HG02970 (cell line): Measurements from ENCODE around the gene GNAO1.

Experiments
- ATAC-seq: cut with Tn5 transposase; IDR thresholded peaks from one replicate; pipeline ENCODE4 v1.9.1; 2021; ENCODE audit warnings: mild to moderate bottlenecking, moderate library complexity, moderate number of reproducible peaks; ENCODE audit not compliant: unreplicated experiment, low FRiP score

The GNAO1 gene

GRCh38 chr16:56344518-56345405 is 153.5 kb downstream of the GNAO1 start:
- ATAC-seq, result no peak

GRCh38 chr16:56345406-56346050 is 154.2 kb downstream of the GNAO1 start:
- no peak for ATAC-seq

GRCh38 chr16:56346131-56346890 is 155.0 kb downstream of the GNAO1 start:
- ATAC-seq, result no peak

DNA sequence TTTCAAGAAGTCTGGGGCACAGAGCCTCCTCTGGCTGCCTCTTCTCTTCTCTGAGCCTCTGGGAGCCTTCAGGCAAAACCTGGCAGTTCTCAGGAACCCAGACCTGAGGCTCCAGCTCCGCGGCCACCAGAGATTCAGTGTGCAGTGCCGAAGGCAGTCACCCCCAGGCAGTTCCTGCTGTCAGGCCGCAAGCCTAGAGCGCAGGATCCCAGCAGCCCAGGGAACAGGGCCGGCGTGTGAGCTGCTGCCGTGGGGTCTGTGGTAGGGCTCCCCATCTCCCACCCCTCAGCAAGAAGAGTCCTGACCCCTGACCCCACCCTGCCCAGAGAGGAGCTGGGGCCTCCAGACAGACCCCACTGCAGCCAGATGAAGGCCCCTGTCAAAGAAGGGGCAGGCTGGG is 155.9 kb downstream of the GNAO1 start:
- ATAC-seq, result no peak

DNA sequence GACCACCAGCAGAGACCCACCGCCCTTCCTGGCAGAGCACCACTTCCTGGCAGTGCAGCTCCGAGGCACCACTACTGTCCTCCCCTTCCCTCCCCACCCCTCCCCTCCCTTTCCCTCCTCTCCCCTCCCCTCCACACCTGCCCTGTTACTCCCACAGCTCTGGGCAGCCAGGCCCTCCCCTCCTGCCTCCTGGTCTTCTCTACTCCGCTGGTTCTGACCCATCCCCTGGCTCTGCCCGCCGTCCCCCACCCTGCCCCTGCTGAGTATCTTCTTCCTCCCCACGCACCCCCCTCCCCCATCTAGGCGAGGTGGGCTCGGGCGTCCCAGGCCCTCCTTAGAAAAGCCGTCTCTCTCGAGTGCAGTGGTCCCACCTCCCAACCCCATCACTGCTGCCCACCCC is 156.4 kb downstream of the GNAO1 start:
- ATAC-seq, result no peak

DNA sequence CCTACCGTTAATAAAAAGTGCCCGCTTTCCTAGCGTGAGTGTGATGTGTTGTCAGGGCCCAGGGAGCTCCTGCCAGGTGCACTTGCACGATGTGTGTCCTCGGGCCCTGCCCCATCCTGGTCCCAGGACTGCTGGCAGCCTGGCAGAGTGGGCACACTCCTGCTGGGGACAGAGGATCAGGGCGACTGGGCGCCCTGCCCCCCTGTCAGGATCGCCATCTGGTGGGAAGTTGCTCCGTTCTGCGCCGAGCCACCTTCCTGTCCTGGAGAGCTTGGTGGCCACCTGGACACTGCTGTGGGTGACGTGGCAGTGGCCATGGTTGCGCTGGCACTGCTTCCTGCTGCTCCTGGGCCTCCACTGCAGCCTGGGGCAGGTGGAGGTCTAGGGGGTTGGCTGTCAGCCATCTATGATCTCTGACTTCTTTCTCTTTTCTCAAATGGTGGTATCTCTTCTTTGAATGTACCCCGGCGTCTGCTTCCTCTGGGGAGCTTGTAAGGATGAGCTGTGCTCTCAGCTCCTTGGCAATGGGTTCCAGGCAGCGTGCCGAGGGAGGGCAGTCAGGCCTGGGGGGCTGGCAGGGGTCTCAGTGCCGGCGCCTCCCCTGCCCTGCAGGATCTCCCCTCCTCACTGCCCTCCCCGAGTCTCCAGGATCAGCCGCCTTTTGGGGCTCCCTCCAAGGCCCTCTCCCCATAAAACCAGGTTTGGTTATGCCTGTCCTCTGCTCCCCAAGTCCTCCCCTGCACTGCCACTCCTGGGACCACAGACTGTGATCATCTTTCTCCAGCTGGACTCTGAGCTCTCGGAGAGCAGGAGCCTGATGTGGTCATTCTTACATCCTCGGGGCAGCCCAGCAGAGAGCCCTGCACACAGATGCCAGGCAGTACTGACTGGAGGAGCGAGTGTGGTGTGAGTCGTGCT is 157.1 kb downstream of the GNAO1 start:
- ATAC-seq, result no peak

DNA sequence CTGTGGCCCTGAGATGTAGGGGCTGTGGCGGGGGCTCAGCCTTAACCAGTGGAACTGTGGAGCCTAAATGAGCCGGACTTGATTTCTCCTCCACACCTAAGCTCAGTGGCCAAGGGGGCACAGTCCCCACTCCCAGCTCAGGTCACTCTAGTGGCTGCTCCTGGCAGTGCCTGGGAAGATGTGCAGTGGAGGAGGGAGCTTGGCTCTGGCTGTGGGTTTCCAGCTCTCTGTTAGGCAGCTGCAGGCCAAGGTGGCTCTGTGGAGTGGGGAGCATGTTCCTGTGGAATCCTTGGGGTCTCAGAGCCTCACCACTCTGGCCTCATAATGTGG is 157.8 kb downstream of the GNAO1 start:
- no peak for ATAC-seq

- ATAC-seq, result no peak
Observed at GRCh38 chr16:56349711-56350161, 158.4 kb downstream of the GNAO1 start.

DNA sequence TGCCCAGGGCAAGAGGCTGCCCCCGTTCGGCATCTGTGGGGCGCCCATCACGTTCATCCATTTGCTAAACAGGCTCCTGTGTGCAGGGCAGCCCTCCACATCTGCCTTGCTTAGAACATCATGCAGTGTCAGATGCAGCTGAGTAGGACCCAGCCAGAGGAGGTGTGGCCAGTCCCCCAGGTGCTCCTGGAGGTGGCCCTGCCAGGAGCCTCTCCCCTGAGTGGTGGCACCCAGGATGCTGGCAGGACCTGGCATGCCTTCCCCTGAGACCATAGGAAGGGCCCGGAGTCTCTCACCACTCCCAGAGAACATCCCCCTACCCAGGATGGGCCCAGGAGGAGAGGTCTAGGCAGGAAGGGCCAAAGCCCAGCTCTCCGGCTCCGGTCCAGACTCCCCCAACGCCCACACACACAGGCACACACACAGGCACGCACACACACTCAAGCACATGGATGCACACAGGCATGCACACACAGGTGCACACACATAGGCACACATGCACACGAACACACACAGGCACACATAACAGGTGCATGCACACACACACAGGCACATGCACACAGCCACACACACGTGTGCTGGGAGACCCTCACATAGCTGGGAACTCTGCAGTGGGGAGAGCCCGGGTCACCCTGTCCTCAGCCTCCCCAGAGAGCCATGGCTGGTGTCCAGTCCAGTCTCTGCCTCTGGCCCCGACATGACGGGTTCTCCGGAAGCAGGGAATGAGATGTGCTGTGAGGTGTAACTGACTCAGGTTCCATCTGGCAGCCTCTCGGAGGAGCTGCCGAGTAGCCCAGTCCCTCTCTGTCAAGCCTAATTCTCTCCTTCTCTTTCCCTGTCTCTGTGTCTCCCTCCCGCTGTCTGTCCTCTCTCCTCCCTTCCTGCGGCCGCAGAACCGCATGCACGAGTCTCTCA is 159.5 kb downstream of the GNAO1 start:
- no peak for ATAC-seq

DNA sequence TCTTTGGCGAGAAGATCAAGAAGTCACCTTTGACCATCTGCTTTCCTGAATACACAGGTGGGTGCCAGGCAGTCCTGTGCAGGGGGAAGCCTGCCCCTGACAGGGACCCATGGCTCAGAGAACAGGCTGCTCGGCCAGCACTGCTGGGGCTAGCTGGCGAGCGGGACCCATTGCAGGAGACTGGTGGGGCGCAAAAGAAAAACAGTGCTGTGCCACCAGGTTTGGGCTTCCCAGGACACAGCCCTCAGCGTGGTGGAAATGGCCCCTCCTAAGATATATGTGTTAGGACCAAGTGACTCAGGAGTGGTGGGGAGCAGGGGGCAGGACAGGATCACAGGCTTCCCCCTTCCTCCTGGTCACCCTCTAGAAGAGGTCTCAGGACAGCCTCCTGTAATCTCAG is 160.2 kb downstream of the GNAO1 start:
- ATAC-seq, result no peak

DNA sequence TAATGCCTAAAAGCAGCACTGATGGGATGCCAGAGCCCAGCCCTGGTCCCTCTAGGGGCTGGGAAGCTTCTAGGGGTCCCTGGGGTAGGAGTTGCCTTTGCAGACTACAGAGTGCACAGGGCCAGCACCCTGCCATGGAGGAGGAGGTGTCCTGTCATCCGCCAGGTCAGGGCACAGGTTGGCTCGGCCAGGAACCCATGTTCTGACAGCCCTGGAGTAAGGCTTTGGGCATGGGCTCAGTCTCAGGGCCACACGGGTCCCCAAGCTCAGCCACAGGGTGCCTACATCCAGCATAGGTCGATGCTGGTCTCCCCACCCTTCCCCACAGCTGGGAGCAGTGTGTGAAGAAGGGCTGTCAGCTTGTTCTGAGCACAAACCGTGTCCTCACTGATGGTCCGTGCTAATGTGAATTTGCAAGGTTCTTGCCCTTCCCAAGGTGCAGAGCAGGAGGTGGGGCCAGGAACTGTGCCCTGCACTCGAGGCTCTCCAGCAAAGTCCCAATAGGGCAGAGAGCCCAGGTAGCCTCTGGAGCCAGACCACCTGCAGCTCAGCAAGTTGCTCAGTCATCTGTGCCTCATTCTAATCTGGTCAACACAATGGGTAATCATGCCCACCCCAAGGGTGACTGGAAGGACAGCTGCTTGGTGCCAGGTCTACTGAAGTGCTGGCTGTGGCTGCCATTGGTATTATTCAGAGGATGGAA is 161.2 kb downstream of the GNAO1 start:
- no peak for ATAC-seq

- no peak for ATAC-seq
Observed at GRCh38 chr16:56353054-56353921, 162.0 kb downstream of the GNAO1 start.

- no peak for ATAC-seq
Observed at GRCh38 chr16:56354016-56354415, 162.7 kb downstream of the GNAO1 start.

GRCh38 chr16:56354746-56355145 is 163.5 kb downstream of the GNAO1 start:
- no peak for ATAC-seq

GRCh38 chr16:56355221-56355620 is 163.9 kb downstream of the GNAO1 start:
- no peak for ATAC-seq

DNA sequence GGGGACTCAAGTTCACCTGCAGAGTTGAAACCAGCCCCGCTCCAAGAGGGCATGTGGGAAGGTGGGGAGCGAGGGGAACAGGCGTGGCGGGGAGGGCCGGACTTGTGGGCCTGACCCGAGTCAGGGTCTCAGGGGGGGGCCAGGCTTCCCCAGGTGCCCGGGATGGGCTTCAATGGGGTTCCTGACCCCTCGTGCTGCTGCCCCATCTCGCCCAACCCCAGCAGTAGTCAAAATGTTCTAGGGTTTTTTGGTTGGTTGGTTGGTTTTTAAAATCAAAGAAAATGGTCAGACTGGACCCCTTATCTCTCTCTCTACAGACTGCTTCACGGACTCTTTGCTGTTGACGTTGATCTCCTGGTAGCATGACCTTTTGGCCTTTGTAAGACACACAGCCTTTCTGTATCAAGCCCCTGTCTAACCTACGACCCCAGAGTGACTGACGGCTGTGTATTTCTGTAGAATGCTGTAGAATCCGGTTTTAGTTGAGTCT is 164.5 kb downstream of the GNAO1 start:
- ATAC-seq, result no peak
